Hepatocyte (in vitro differentiated cells): ENCODE results near the gene NHSL2. TPM values are rescaled to one million over a fixed set of nuclear protein-coding genes. Genes with fewer than 3 reads are reported as not detected.

Experiments used
- DNase-seq: peaks from one replicate; pipeline ENCODE4 v3.0.0-alpha.2; 2016; ENCODE audit warnings: low spot score
- H2AFZ ChIP-seq: fragments of 200-600 bp; sonication (generic); 2 replicates; pipeline ENCODE4 v1.6.0; 2016; ENCODE audit warnings: antibody characterized with exemption, mild to moderate bottlenecking
- H3K27ac ChIP-seq: fragments of 200-600 bp; sonication (generic); 2 replicates; pipeline ENCODE4 v1.5.1; 2016; ENCODE audit warnings: mild to moderate bottlenecking
- H3K27me3 ChIP-seq: fragments of 200-600 bp; sonication (generic); 2 replicates; pipeline ENCODE4 v1.6.1; 2016
- H3K36me3 ChIP-seq: fragments of 200-600 bp; sonication (generic); replicated peaks from 2 replicates; pipeline ENCODE4 v1.5.1; 2016; ENCODE audit warnings: low read depth; ENCODE audit not compliant: insufficient read depth
- H3K4me1 ChIP-seq: fragments of 200-600 bp; sonication (generic); 2 replicates; pipeline ENCODE4 v1.5.1; 2016; ENCODE audit warnings: mild to moderate bottlenecking, moderate library complexity; ENCODE audit not compliant: insufficient read depth
- H3K4me2 ChIP-seq: fragments of 200-600 bp; sonication (generic); 2 replicates; pipeline ENCODE4 v1.6.0; 2016
- H3K4me3 ChIP-seq: fragments of 200-600 bp; sonication (generic); 2 replicates; pipeline ENCODE4 v1.5.1; 2016; ENCODE audit warnings: mild to moderate bottlenecking
- H3K79me2 ChIP-seq: fragments of 200-600 bp; sonication (generic); 2 replicates; pipeline ENCODE4 v1.6.0; 2017; ENCODE audit warnings: mild to moderate bottlenecking
- H3K9me2 ChIP-seq: fragments of 200-600 bp; sonication (generic); replicated peaks from 2 replicates; pipeline ENCODE4 v1.6.0; 2017; ENCODE audit warnings: mild to moderate bottlenecking; ENCODE audit not compliant: insufficient read depth
- H3K9me3 ChIP-seq: fragments of 200-600 bp; sonication (generic); 2 replicates; pipeline ENCODE4 v1.5.1; 2016; ENCODE audit warnings: low read depth, mild to moderate bottlenecking
- H4K20me1 ChIP-seq: fragments of 200-600 bp; sonication (generic); 2 replicates; pipeline ENCODE4 v1.6.0; 2016; ENCODE audit warnings: mild to moderate bottlenecking; ENCODE audit not compliant: insufficient read depth, poor library complexity, severe bottlenecking
- EZH2 ChIP-seq: fragments of 200-600 bp; sonication (generic); IDR thresholded peaks from 2 replicates; pipeline ENCODE4 v1.6.1; 2016; ENCODE audit warnings: antibody characterized with exemption, mild to moderate bottlenecking, borderline replicate concordance
- EZH2phosphoT487 ChIP-seq: fragments of 200-600 bp; sonication (generic); IDR thresholded peaks from one replicate; pipeline ENCODE4 v1.6.1; 2018; ENCODE audit warnings: antibody characterized with exemption, mild to moderate bottlenecking, low read depth, moderate library complexity; ENCODE audit not compliant: unreplicated experiment, severe bottlenecking
- WGBS: methylation state at CpG from one replicate; pipeline ENCODE4 v1.1.6; 2016; ENCODE audit warnings: low lambda C conversion rate; ENCODE audit errors: missing lambda C conversion rate; 5-methylcytosine and 5-hydroxymethylcytosine counted together
- polyA plus RNA-seq: library from polyadenylated mRNA; unstranded; fragments of >200 nt; fragmentation: Nextera tagmentation; extraction: Ambion mirVana; gene quantifications from 2 replicates; pipeline ENCODE4 v1.2.1, GENCODE V29; 2016
- total RNA-seq: library from RNA; depleted of rRNA; stranded (reverse); fragments of >200 nt; gene quantifications from 2 replicates; pipeline ENCODE4 v1.2.3, GENCODE V29; 2014
- TF ChIP-seq, protein P1 (sequence below): fragments of 200-600 bp; sonication (generic); IDR thresholded peaks from 2 replicates; pipeline ENCODE4 v1.5.1; 2016; ENCODE audit warnings: antibody characterized with exemption, mild to moderate bottlenecking; ENCODE audit not compliant: poor library complexity

Gene NHSL2
- total and polyA plus RNA-seq, 2 experiments from 2014 or later, result 2.3 to 3.2 TPM

DNA sequence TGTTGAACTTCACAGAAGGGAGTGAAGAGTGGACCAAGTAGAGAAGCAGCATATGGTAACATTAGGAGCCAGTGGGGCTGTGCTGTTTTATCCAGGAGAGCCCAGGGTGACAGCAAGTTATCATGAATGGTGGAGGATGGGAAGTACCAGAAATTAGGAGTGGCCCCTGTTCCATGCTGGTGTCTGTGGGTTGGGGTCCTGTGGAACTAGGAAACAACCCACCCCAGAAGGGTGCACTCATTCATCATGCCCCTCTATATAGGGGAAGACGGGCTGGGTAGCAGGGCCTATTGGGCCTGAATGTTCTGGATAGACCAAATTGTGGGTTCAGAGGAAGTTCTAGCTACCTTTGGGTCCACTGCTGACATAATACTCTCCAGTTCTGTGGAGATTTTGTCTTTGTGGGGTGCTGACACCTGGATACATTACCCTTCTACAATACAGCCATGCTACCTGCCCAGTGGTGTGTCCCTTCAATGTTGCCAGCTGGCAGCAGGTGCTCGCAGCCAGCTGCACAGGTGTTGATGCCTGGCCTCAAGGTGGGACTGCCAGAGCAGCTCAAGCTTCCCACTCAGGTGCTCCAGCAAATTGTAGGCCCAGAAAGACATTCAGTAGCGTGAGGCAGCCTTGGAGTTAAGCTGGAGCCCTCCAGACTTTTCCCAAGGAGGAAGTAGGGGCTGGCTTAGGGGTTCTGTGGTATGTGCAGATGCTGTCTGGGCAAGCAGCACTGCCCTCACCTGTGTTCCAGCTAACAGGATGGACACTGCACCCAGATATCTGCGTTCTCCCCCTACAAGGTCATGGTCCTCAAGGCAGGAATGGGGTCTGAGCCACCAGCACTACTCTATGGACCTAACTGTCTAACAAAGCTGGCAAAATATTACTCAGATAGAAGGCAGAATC, 106.5 kb downstream of the NHSL2 start:
- no peak overlapping the region for H3K4me3 ChIP-seq
- DNase-seq, result no peak
- no peaks in the 10 kb centered on the region for H3K36me3 ChIP-seq
- H3K4me2 ChIP-seq, result no peak overlapping the region
- 82% methylated on average over 4 of the region's 4 CpGs for WGBS
- no peak overlapping the region for H3K27ac ChIP-seq
- peaks cover 20% of the 10 kb centered on the region for H3K4me1 ChIP-seq
- H2AFZ ChIP-seq, result no peak overlapping the region
- no peaks in the 10 kb centered on the region for H3K27me3 ChIP-seq
- no peaks in the 10 kb centered on the region for H3K9me3 ChIP-seq
- TF ChIP-seq, protein P1, sequence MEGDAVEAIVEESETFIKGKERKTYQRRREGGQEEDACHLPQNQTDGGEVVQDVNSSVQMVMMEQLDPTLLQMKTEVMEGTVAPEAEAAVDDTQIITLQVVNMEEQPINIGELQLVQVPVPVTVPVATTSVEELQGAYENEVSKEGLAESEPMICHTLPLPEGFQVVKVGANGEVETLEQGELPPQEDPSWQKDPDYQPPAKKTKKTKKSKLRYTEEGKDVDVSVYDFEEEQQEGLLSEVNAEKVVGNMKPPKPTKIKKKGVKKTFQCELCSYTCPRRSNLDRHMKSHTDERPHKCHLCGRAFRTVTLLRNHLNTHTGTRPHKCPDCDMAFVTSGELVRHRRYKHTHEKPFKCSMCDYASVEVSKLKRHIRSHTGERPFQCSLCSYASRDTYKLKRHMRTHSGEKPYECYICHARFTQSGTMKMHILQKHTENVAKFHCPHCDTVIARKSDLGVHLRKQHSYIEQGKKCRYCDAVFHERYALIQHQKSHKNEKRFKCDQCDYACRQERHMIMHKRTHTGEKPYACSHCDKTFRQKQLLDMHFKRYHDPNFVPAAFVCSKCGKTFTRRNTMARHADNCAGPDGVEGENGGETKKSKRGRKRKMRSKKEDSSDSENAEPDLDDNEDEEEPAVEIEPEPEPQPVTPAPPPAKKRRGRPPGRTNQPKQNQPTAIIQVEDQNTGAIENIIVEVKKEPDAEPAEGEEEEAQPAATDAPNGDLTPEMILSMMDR, result no peak
- TF ChIP-seq EZH2 (no peak), EZH2phosphoT487 (no peak)
- no peaks in the 10 kb centered on the region for H3K9me2 ChIP-seq
- no peaks in the 10 kb centered on the region for H4K20me1 ChIP-seq
- H3K79me2 ChIP-seq, result no peaks in the 10 kb centered on the region

DNA sequence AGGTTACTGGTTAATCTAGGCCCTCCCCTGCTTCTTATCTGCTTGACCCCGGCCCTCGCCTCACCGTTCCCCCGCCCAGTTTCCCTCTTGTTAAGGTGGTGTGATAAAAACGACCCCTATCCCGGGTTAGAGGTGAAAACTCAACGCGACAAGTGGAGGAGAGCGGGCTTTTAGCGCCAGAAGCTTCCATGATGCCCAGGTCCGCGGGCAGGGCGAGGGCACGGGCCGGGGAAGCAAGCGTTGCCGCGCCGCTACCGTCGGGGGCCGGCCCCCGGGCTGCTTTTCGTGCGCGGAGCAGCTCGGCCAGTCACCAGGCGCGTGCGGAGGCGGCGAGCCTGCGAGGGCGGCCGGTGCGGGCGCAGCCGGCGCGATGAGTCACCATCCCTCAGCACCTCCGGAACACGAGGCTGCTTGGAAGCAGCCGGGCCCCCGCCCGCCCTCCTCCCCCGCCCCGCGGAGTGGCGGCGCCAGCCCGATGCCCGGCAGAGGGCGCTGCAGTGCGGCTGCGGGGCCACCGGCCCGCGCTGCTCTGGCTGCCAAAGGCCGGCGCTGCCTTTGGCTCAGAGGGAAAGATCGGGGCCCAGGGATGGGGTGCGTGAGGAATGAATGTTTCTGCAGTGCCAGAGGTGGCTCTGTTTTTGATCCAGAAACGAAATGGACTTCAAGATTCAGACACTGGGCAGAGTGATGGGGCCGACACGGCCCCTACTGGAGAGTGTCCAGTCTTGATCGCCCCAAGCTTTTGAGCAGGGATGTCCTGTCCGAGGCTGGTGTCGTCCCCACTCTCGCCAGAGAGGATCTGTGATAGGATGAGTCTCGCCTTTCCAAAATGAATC, 107.8 kb downstream of the NHSL2 start:
- DNase-seq, result peak; percentile 92
- TF ChIP-seq, protein P1, result peak; percentile 64
- no peak for TF ChIP-seq EZH2
- Histone ChIP-seq H3K79me2 (no peaks in the 10 kb centered on the region), H3K27me3 (no peaks in the 10 kb centered on the region), H3K4me1 (peaks cover 20% of the 10 kb centered on the region), H3K9me2 (no peaks in the 10 kb centered on the region), H3K36me3 (no peaks in the 10 kb centered on the region), H3K4me2 (peak overlapping the region; percentile 81), H4K20me1 (no peaks in the 10 kb centered on the region), H3K9me3 (no peaks in the 10 kb centered on the region), H2AFZ (peak overlapping the region; percentile 41), H3K4me3 (no peak overlapping the region), H3K27ac (peak overlapping the region; percentile 85)
- WGBS, result 57% methylated on average over 47 of the region's 70 CpGs

DNA sequence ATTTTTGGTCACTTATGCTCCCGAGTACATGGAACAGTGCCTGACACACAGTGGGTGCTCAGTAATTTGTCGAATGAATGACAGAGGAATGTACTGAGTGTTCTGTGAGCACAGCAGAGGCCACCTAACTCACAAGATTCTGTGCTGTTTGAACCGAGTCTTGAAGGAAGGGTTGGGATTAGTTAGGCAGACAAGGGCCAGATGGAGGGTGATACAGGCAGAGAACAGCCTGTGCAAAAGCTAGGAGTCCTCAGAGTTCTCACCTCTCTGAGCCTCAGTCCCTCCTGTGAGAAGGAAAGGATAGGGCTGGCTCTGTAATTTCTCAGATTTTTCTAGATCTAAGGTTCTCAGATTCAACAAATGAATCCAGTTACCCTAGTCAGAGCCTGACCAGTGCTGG, 108.8 kb downstream of the NHSL2 start:
- WGBS, result 49% methylated on average over 3 of the region's 3 CpGs
- Histone ChIP-seq H3K4me3 (no peak overlapping the region), H3K4me2 (no peak overlapping the region), H3K27ac (peak overlapping the region; percentile 58), H3K27me3 (no peaks in the 10 kb centered on the region), H3K9me3 (no peaks in the 10 kb centered on the region), H3K79me2 (no peaks in the 10 kb centered on the region), H2AFZ (no peak overlapping the region), H3K4me1 (peaks cover 20% of the 10 kb centered on the region), H4K20me1 (no peaks in the 10 kb centered on the region), H3K9me2 (no peaks in the 10 kb centered on the region), H3K36me3 (no peaks in the 10 kb centered on the region)
- TF ChIP-seq, protein P1, result no peak
- no peak for TF ChIP-seq EZH2
- no peak for TF ChIP-seq EZH2phosphoT487
- no peak for DNase-seq
